Neural cell (in vitro differentiated cells): ENCODE data around the gene RAPGEF5. TPM values are rescaled to one million over a fixed set of nuclear protein-coding genes. Genes with fewer than 3 reads are reported as not detected.

Experiments used
- H2AFZ ChIP-seq: fragments of 200-600, 300-800 bp; sonication (generic), shearing (Covaris generic); 2 replicates; pipeline ENCODE4 v1.6.0; 2014; ENCODE audit warnings: low read depth, mild to moderate bottlenecking, antibody characterized with exemption, low read length, moderate library complexity
- H3F3A ChIP-seq: fragments of 200-600 bp; shearing (Covaris generic); 2 replicates; pipeline ENCODE4 v1.6.1; 2016; ENCODE audit warnings: mild to moderate bottlenecking, moderate library complexity, mixed read lengths, antibody characterized with exemption, low read length; ENCODE audit not compliant: insufficient read depth, poor library complexity, severe bottlenecking
- H3K27ac ChIP-seq: fragments of 200-600, 300-800 bp; sonication (generic), shearing (Covaris generic); 2 replicates; pipeline ENCODE4 v1.5.1; 2014; ENCODE audit warnings: mild to moderate bottlenecking, low read length, moderate library complexity
- H3K27me3 ChIP-seq: fragments of 300-800, 200-600 bp; sonication (generic), shearing (Covaris generic); 2 replicates; pipeline ENCODE4 v1.6.0; 2014; ENCODE audit warnings: mild to moderate bottlenecking, low read depth, low read length, moderate library complexity; ENCODE audit not compliant: insufficient read depth
- H3K36me3 ChIP-seq: fragments of 300-800, 200-600 bp; sonication (generic), shearing (Covaris generic); 2 replicates; pipeline ENCODE4 v1.5.1; 2014; ENCODE audit warnings: mild to moderate bottlenecking, antibody characterized with exemption, low read length, moderate library complexity; ENCODE audit not compliant: insufficient read depth
- H3K4me2 ChIP-seq: fragments of 300-800, 200-600 bp; sonication (generic), shearing (Covaris generic); 2 replicates; pipeline ENCODE4 v1.6.0; 2014; ENCODE audit warnings: mild to moderate bottlenecking, low read length
- H3K4me3 ChIP-seq: fragments of 300-800, 200-600 bp; sonication (generic), shearing (Covaris generic); 2 replicates; pipeline ENCODE4 v1.5.1; 2014; ENCODE audit warnings: mild to moderate bottlenecking, low read length, moderate library complexity
- H3K79me2 ChIP-seq: fragments of 200-600 bp; shearing (Covaris generic); replicated peaks from 2 replicates; pipeline ENCODE4 v1.6.0; 2014; ENCODE audit warnings: mild to moderate bottlenecking, low read length, moderate library complexity; ENCODE audit not compliant: insufficient read depth
- H3K9ac ChIP-seq: fragments of 300-800, 200-600 bp; sonication (generic), shearing (Covaris generic); 2 replicates; pipeline ENCODE4 v1.6.1; 2016; ENCODE audit warnings: mild to moderate bottlenecking, low read length, mixed read lengths
- H3K9me2 ChIP-seq: fragments of 200-600 bp; shearing (Covaris generic); 2 replicates; pipeline ENCODE4 v1.6.1; 2016; ENCODE audit warnings: mild to moderate bottlenecking, low read length, mixed read lengths; ENCODE audit not compliant: insufficient read depth
- H3K9me3 ChIP-seq: fragments of 200-600, 300-800 bp; sonication (generic), shearing (Covaris generic); 2 replicates; pipeline ENCODE4 v1.6.1; 2016; ENCODE audit warnings: mild to moderate bottlenecking, mixed run types, low read length, moderate library complexity, mixed read lengths
- H4K20me1 ChIP-seq: fragments of 200-600 bp; shearing (Covaris generic); 2 replicates; pipeline ENCODE4 v1.6.1; 2016; ENCODE audit warnings: mild to moderate bottlenecking, mixed run types; ENCODE audit not compliant: insufficient read depth
- CTCF ChIP-seq: fragments of 450-650 bp; IDR thresholded peaks from 2 replicates; pipeline ENCODE4 v1.5.1; 2014; ENCODE audit warnings: antibody characterized with exemption, mild to moderate bottlenecking, moderate library complexity; ENCODE audit not compliant: poor library complexity, severe bottlenecking
- EP300 ChIP-seq: fragments of 450-650 bp; conservative IDR thresholded peaks from 2 replicates; pipeline ENCODE4 v1.6.1; 2014; ENCODE audit warnings: antibody characterized with exemption, mild to moderate bottlenecking, moderate library complexity; ENCODE audit not compliant: poor library complexity, severe bottlenecking
- EZH2 ChIP-seq: fragments of 200-600, 300-800 bp; shearing (Covaris generic), sonication (generic); IDR thresholded peaks from 2 replicates; pipeline ENCODE4 v1.6.1; 2014; ENCODE audit warnings: antibody characterized with exemption, low read length, borderline replicate concordance, mild to moderate bottlenecking; ENCODE audit not compliant: insufficient read depth, poor library complexity, severe bottlenecking
- MXI1 ChIP-seq: fragments of 450-650 bp; conservative IDR thresholded peaks from 2 replicates; pipeline ENCODE4 v1.6.1; 2014; ENCODE audit warnings: antibody characterized with exemption, mild to moderate bottlenecking; ENCODE audit not compliant: poor library complexity, severe bottlenecking
- POLR2AphosphoS5 ChIP-seq: IDR thresholded peaks from 2 replicates; pipeline ENCODE4 v1.6.1; 2012
- RAD21 ChIP-seq: fragments of 450-650 bp; conservative IDR thresholded peaks from 2 replicates; pipeline ENCODE4 v1.6.1; 2014; ENCODE audit warnings: antibody characterized with exemption, mild to moderate bottlenecking, moderate library complexity
- REST ChIP-seq: IDR thresholded peaks from 2 replicates; pipeline ENCODE4 v1.6.1; 2012; ENCODE audit warnings: borderline replicate concordance
- SMC3 ChIP-seq: fragments of 450-650 bp; conservative IDR thresholded peaks from 2 replicates; pipeline ENCODE4 v1.6.1; 2014; ENCODE audit warnings: antibody characterized with exemption, mild to moderate bottlenecking, moderate library complexity; ENCODE audit not compliant: poor library complexity
- polyA plus RNA-seq: library from polyadenylated mRNA; depleted of rRNA; stranded (reverse); fragments of >200 nt; gene quantifications from 2 replicates; pipeline ENCODE4 v1.2.3, GENCODE V29; 2014

RAPGEF5 gene
- polyA plus RNA-seq, 1 donor from 2014 or later: 48.0 TPM

GRCh38 chr7:22189230-22189629 is 167.7 kb downstream of the RAPGEF5 start:
- Histone ChIP-seq H3K27ac (no peak overlapping the region), H3K4me2 (peak overlapping the region; percentile 22), H3K36me3 (no peaks in the 10 kb centered on the region), H3K9me2 (no peaks in the 10 kb centered on the region), H2AFZ (no peak overlapping the region), H4K20me1 (no peaks in the 10 kb centered on the region), H3F3A (peaks cover under 1% of the 10 kb centered on the region), H3K79me2 (peaks cover 85% of the 10 kb centered on the region), H3K9ac (no peak overlapping the region), H3K9me3 (no peaks in the 10 kb centered on the region), H3K27me3 (no peaks in the 10 kb centered on the region), H3K4me3 (peak overlapping the region; percentile 56)
- TF ChIP-seq RAD21: no peak
- no peak for TF ChIP-seq POLR2AphosphoS5
- no peak for TF ChIP-seq REST
- no peak for TF ChIP-seq EZH2
- TF ChIP-seq SMC3: no peak
- TF ChIP-seq MXI1: no peak
- TF ChIP-seq EP300: no peak
- no peak for TF ChIP-seq CTCF

DNA sequence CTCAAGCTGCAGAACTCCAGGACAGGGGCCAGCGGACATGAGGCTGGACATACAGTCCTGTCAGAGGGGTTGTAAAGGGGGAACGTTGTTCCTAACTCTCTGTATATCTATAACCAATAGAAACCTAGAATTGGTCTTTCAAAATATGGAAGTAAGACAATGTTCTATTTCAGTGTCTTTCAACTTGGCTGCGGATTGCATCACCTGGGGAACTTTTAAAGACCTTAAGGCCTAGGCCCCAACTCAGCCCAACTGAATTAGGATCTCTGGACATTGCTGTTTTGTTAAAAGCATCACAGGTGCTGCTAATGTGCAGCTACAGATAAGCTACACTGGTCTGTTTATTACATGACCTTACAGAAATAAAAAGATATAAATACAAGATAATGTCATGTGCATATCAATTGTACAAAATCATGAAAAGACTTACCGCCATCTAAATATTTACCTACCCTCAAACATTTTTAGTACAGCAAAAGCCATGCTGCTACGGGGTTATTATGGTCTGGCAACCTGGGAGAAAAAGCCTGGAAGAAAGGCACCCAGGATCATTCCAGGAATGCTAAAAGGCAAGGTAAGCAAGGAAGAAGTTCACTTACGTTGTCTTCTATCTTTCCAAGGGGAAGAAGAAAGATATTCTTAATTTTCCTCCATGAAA is 169.1 kb downstream of the RAPGEF5 start:
- Histone ChIP-seq H3K9me2 (no peaks in the 10 kb centered on the region), H3K36me3 (no peaks in the 10 kb centered on the region), H3K27ac (no peak overlapping the region), H3K9me3 (no peaks in the 10 kb centered on the region), H4K20me1 (no peaks in the 10 kb centered on the region), H3K4me3 (no peak overlapping the region), H3K27me3 (no peaks in the 10 kb centered on the region), H2AFZ (no peak overlapping the region), H3K4me2 (no peak overlapping the region), H3K79me2 (peaks cover 80% of the 10 kb centered on the region), H3K9ac (no peak overlapping the region), H3F3A (peaks cover 3% of the 10 kb centered on the region)
- TF ChIP-seq CTCF (no peak), REST (no peak), RAD21 (no peak), MXI1 (no peak)
